SU-DHL-6 (cell line): ENCODE results near the gene RALGAPA1.

Experiments used
- H2AFZ ChIP-seq: fragments of 200-600 bp; sonication (generic); 2 replicates; pipeline ENCODE4 v1.6.1; 2014; ENCODE audit warnings: low read depth, mild to moderate bottlenecking, moderate library complexity, mixed read lengths, antibody characterized with exemption, low read length; ENCODE audit not compliant: severe bottlenecking
- H3F3A ChIP-seq: fragments of 200-600 bp; shearing (Covaris generic); 2 replicates; pipeline ENCODE4 v1.6.0; 2016; ENCODE audit warnings: antibody characterized with exemption, mild to moderate bottlenecking; ENCODE audit not compliant: insufficient read depth
- H3K27ac ChIP-seq: fragments of 200-600 bp; sonication (generic); 2 replicates; pipeline ENCODE4 v1.5.1; 2016; ENCODE audit warnings: low read depth, mild to moderate bottlenecking, low read length, moderate library complexity, mixed read lengths
- H3K27me3 ChIP-seq: fragments of 200-600 bp; sonication (generic), shearing (Covaris generic); 2 replicates; pipeline ENCODE4 v1.6.0; 2014; ENCODE audit warnings: mild to moderate bottlenecking, low read length
- H3K36me3 ChIP-seq: fragments of 200-600 bp; sonication (generic); 2 replicates; pipeline ENCODE4 v1.6.1; 2014; ENCODE audit warnings: mild to moderate bottlenecking, low read length, mixed read lengths
- H3K4me2 ChIP-seq: fragments of 300-600, 200-600 bp; shearing (Covaris generic), sonication (generic); 2 replicates; pipeline ENCODE4 v1.6.0; 2014; ENCODE audit warnings: low read length, low read depth, mild to moderate bottlenecking; ENCODE audit not compliant: poor library complexity, severe bottlenecking
- H3K4me3 ChIP-seq: fragments of 200-600 bp; sonication (generic); 2 replicates; pipeline ENCODE4 v1.5.1; 2014; ENCODE audit warnings: antibody characterized with exemption, low read length, mild to moderate bottlenecking, mixed read lengths; ENCODE audit not compliant: insufficient read depth, poor library complexity, severe bottlenecking
- H3K79me2 ChIP-seq: fragments of 200-600 bp; sonication (generic); 2 replicates; pipeline ENCODE4 v1.6.1; 2014; ENCODE audit warnings: mild to moderate bottlenecking, low read length, moderate library complexity; ENCODE audit not compliant: insufficient read depth
- H3K9ac ChIP-seq: fragments of 200-600 bp; sonication (generic); 2 replicates; pipeline ENCODE4 v1.7.0; 2014; ENCODE audit warnings: mild to moderate bottlenecking, low read length
- H3K9me2 ChIP-seq: fragments of 200-600 bp; sonication (generic); replicated peaks from 2 replicates; pipeline ENCODE4 v1.6.1; 2014; ENCODE audit warnings: low read length; ENCODE audit not compliant: insufficient read depth
- H3K9me3 ChIP-seq: fragments of 200-600 bp; sonication (generic); 2 replicates; pipeline ENCODE4 v1.6.1; 2014; ENCODE audit warnings: low read length, mixed read lengths; ENCODE audit not compliant: insufficient read depth
- H4K20me1 ChIP-seq: fragments of 200-600 bp; sonication (generic); 2 replicates; pipeline ENCODE4 v1.6.1; 2014; ENCODE audit warnings: low read depth, mild to moderate bottlenecking, antibody characterized with exemption, low read length, moderate library complexity, mixed read lengths
- CTCF ChIP-seq: fragments of 200-600 bp; sonication (generic); IDR thresholded peaks from one replicate; pipeline ENCODE4 v1.5.1; 2017; ENCODE audit warnings: antibody characterized with exemption, mild to moderate bottlenecking, low read length, moderate library complexity; ENCODE audit not compliant: insufficient read depth, poor library complexity, severe bottlenecking
- EZH2phosphoT487 ChIP-seq: fragments of 200-600 bp; sonication (generic), shearing (Covaris generic); conservative IDR thresholded peaks from 2 replicates; pipeline ENCODE4 v1.6.1; 2018; ENCODE audit warnings: mild to moderate bottlenecking, antibody characterized with exemption, low read length, moderate library complexity, mixed read lengths

RALGAPA1 gene

GRCh38 chr14:35806006-35806907, 2.8 kb downstream of the RALGAPA1 start:
- peaks cover 34% of the 10 kb centered on the region for H3F3A ChIP-seq
- H2AFZ ChIP-seq = no peak overlapping the region
- H3K9me2 ChIP-seq = no peaks in the 10 kb centered on the region
- H3K36me3 ChIP-seq = no peaks in the 10 kb centered on the region
- no peak overlapping the region for H3K27ac ChIP-seq
- H4K20me1 ChIP-seq = no peaks in the 10 kb centered on the region
- no peaks in the 10 kb centered on the region for H3K9me3 ChIP-seq
- H3K4me3 ChIP-seq = no peak overlapping the region
- peaks cover 19% of the 10 kb centered on the region for H3K79me2 ChIP-seq
- H3K27me3 ChIP-seq = no peaks in the 10 kb centered on the region
- TF ChIP-seq EZH2phosphoT487 = no peak
- H3K9ac ChIP-seq = no peak overlapping the region
- H3K4me2 ChIP-seq = peak overlapping the region; percentile 65

- Histone ChIP-seq H3K4me3 (no peak overlapping the region), H3K36me3 (no peaks in the 10 kb centered on the region), H3K4me2 (no peak overlapping the region), H3K79me2 (no peaks in the 10 kb centered on the region), H3K9ac (no peak overlapping the region), H2AFZ (no peak overlapping the region), H3K27ac (no peak overlapping the region), H4K20me1 (no peaks in the 10 kb centered on the region; the same call in 1 of the 2 replicates), H3F3A (no peaks in the 10 kb centered on the region), H3K27me3 (no peaks in the 10 kb centered on the region), H3K9me3 (no peaks in the 10 kb centered on the region), H3K9me2 (no peaks in the 10 kb centered on the region)
- no peak for TF ChIP-seq CTCF
- TF ChIP-seq EZH2phosphoT487 = no peak
Observed at GRCh38 chr14:35797796-35798195, 11.3 kb downstream of the RALGAPA1 start.

- no peaks in the 10 kb centered on the region for H3F3A ChIP-seq
- H3K36me3 ChIP-seq = no peaks in the 10 kb centered on the region
- no peaks in the 10 kb centered on the region for H3K79me2 ChIP-seq
- H4K20me1 ChIP-seq = no peaks in the 10 kb centered on the region
- TF ChIP-seq EZH2phosphoT487 (no peak), CTCF (no peak)
- H3K27ac ChIP-seq = no peak overlapping the region
- H3K4me3 ChIP-seq = no peak overlapping the region
- H3K4me2 ChIP-seq = no peak overlapping the region
- H3K9ac ChIP-seq = no peak overlapping the region
- no peak overlapping the region for H2AFZ ChIP-seq
- no peaks in the 10 kb centered on the region for H3K9me2 ChIP-seq
- no peaks in the 10 kb centered on the region for H3K9me3 ChIP-seq
- H3K27me3 ChIP-seq = no peaks in the 10 kb centered on the region
Observed at GRCh38 chr14:35789651-35790050, 19.4 kb downstream of the RALGAPA1 start.

- no peaks in the 10 kb centered on the region for H3K9me3 ChIP-seq
- no peak overlapping the region for H3K4me2 ChIP-seq
- no peak overlapping the region for H3K27ac ChIP-seq
- H3K4me3 ChIP-seq = no peak overlapping the region
- H2AFZ ChIP-seq = no peak overlapping the region
- no peaks in the 10 kb centered on the region for H3K36me3 ChIP-seq
- no peaks in the 10 kb centered on the region for H3F3A ChIP-seq
- no peaks in the 10 kb centered on the region for H4K20me1 ChIP-seq
- H3K9me2 ChIP-seq = no peaks in the 10 kb centered on the region
- no peak overlapping the region for H3K9ac ChIP-seq
- H3K79me2 ChIP-seq = no peaks in the 10 kb centered on the region
- TF ChIP-seq EZH2phosphoT487 = no peak
- no peak for TF ChIP-seq CTCF
- H3K27me3 ChIP-seq = no peaks in the 10 kb centered on the region
Observed at GRCh38 chr14:35786856-35787255, 22.2 kb downstream of the RALGAPA1 start.
